Activated CD8-positive, alpha-beta T cell treated with anti-CD3 and anti-CD28 coated beads for 36 hours (primary cell): ENCODE data around the gene CMSS1. TPM values are rescaled to one million over a fixed set of nuclear protein-coding genes. Genes with fewer than 3 reads are reported as not detected.

Source experiments
- ATAC-seq: fragments of 200-7000 bp; cut with Tn5 transposase; one replicate; pipeline ENCODE4 v1.10.0; 2021; ENCODE audit warnings: mild to moderate bottlenecking, moderate library complexity
- CTCF ChIA-PET: fragments of 350-600 bp; sonication (Branson Sonifier 250); formaldehyde crosslinking; loops from one replicate; lab custom pipeline; 2021; ENCODE audit warnings: antibody characterized with exemption; lab: Charles Lee
- POLR2A ChIA-PET: fragments of 350-600 bp; sonication (Branson Sonifier 250); formaldehyde crosslinking; loops from one replicate; lab custom pipeline; 2021; ENCODE audit warnings: antibody characterized with exemption; lab: Charles Lee
- DNase-seq: peaks from one replicate; pipeline ENCODE4 v3.0.0-alpha.2; 2020
- H3K27ac Mint-ChIP-seq: one replicate; pipeline ENCODE4 v1.8.0; 2021; ENCODE audit warnings: mild to moderate bottlenecking, mixed read lengths
- H3K27me3 Mint-ChIP-seq: one replicate; pipeline ENCODE4 v1.8.0; 2021; ENCODE audit warnings: mixed read lengths
- H3K36me3 Mint-ChIP-seq: one replicate; pipeline ENCODE4 v1.8.0; 2021; ENCODE audit warnings: low read depth, mixed read lengths
- H3K4me1 Mint-ChIP-seq: one replicate; pipeline ENCODE4 v1.8.0; 2021; ENCODE audit warnings: low read depth, mixed read lengths
- H3K4me3 Mint-ChIP-seq: one replicate; pipeline ENCODE4 v1.8.0; 2021; ENCODE audit warnings: mild to moderate bottlenecking, moderate library complexity, mixed read lengths
- H3K9me3 Mint-ChIP-seq: one replicate; pipeline ENCODE4 v1.8.0; 2021; ENCODE audit warnings: mixed read lengths
- CTCF ChIP-seq: fragments of 200-600 bp; IDR thresholded peaks from one replicate; pipeline ENCODE4 v1.8.0; 2022; ENCODE audit warnings: antibody characterized with exemption, mild to moderate bottlenecking
- intact Hi-C: fragments of 100-400 bp; cut with micrococcal nuclease; formaldehyde crosslinking; loops from one replicate; pipeline ENCODE4 v1.10.0; 2022
- total RNA-seq, 2 experiments: library from RNA; stranded (reverse); gene quantifications; one replicate each; pipeline ENCODE4 v1.2.3, GENCODE V29; 2021

The CMSS1 gene
- total RNA-seq, 2 experiments from 2014 or later = 93.9 to 110 TPM

DNA sequence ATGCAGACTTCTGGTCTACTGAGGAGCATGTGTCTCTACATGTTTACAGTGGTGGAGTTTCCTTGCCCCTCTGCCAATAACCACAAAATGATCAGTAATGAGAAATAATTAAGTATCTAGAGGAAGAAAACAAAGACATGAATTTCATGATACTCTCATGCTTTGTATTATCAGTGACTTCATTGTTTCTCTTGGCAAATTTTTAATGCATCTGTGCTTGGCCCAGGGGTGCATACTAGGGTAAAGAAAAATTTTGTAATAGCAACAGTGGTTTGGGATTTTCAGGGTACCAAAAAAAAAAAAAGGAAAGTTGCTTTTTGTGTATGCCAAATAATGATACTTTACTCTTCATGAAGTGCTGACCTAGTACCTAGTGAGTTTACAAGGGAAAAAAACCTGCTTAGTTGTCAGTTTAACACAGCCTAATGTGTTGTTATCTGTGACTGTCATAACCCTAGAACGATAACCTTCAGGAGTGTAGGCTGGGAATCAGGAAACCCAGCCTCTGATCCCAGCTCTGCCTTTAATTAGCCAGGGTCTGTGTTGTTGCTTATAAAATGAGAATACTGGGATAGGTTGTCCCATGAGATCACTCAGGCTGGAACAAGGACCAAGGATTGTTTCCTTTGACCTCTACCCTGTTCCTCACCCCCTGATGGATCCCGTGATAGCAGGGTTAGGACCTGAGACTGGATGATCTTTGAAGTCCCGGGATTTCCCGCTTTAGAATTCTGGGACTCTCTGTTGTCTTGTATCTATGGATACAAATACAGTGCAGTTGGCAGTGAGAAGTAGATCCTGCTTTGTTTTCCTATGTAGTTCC is 117.5 kb downstream of the CMSS1 start:
- no peak for ATAC-seq
- Mint-ChIP-seq H3K27ac (no peak overlapping the region), H3K4me1 (peaks cover 27% of the 10 kb centered on the region), H3K9me3 (no peaks in the 10 kb centered on the region), H3K27me3 (no peaks in the 10 kb centered on the region), H3K4me3 (no peak overlapping the region), H3K36me3 (peaks cover 12% of the 10 kb centered on the region)
- ChIA-PET POLR2A (no interaction called here), CTCF (no interaction called here)
- no peak for TF ChIP-seq CTCF
- intact Hi-C loops = no loop called here
- no peak for DNase-seq

DNA sequence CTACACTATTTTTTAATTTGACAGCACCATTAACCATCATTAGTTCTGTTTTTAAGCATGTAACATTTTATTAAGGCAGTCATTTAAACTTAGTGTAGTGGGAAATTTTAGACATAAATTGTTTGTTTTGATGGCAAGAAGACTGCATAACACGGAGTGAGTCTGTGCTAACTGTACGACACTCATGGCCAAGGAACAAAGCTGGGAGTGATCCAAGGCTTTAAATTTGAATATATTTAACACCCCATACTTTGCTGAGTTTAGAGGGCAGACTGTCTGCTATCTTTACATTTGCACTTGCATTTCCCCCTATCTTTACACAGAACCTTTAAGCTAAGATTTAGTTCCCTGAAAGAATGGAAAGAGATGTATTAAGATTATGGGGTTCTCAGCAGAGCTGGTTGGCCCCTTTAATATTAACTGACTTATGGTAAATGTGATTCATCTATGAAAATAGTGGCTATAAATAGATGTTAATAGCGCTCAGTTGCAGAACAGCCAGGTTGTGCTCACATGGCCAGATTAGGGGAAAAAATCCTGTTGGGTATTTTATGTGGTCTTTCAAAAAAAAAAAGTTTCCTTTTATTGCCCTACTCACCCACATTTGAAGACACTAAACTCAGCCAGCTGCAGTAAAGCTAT is 120.7 kb downstream of the CMSS1 start:
- CTCF ChIA-PET = interaction anchor here (1.0 kb wide), 1 partner anchor 106 kb away, joined by 3 read pairs; no protein-coding TSS in a partner anchor
- POLR2A ChIA-PET = interaction anchor here (0.7 kb wide), 1 partner anchor 168 kb away, joined by 3 read pairs; no protein-coding TSS in a partner anchor
- no peak for DNase-seq
- intact Hi-C loops = no loop called here
- H3K27me3 Mint-ChIP-seq = no peaks in the 10 kb centered on the region
- TF ChIP-seq CTCF = no peak
- H3K27ac Mint-ChIP-seq = peak overlapping the region; percentile 7
- H3K4me3 Mint-ChIP-seq = no peak overlapping the region
- peaks cover 6% of the 10 kb centered on the region for H3K36me3 Mint-ChIP-seq
- H3K4me1 Mint-ChIP-seq = peaks cover 32% of the 10 kb centered on the region
- no peak for ATAC-seq
- no peaks in the 10 kb centered on the region for H3K9me3 Mint-ChIP-seq

DNA sequence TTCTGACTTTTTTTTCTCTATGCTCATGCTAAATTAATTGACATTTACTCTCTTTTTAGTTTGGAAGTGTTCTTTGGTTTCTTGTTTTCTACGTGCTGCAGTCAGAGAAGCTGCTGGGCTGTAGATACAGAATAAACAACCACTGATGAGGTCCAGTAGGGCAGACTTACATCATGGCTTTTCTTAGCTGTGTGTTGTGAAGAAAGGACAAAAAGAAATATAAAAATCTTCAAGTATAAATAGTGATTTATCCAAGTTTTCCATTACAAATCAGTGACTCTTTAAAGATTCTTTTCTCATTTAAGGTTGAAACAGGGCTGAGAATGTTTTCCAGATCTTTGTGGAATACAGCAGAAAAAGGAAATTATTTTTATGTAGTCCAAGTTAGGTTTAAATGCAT is 122.2 kb downstream of the CMSS1 start:
- intact Hi-C loops = no loop called here
- H3K27me3 Mint-ChIP-seq = no peaks in the 10 kb centered on the region
- peaks cover 32% of the 10 kb centered on the region for H3K4me1 Mint-ChIP-seq
- DNase-seq (no peak), ATAC-seq (no peak)
- ChIA-PET POLR2A (no interaction called here), CTCF (no interaction called here)
- H3K27ac Mint-ChIP-seq = peak overlapping the region; percentile 5
- H3K36me3 Mint-ChIP-seq = peaks cover 6% of the 10 kb centered on the region
- TF ChIP-seq CTCF = no peak
- H3K4me3 Mint-ChIP-seq = no peak overlapping the region
- H3K9me3 Mint-ChIP-seq = no peaks in the 10 kb centered on the region

DNA sequence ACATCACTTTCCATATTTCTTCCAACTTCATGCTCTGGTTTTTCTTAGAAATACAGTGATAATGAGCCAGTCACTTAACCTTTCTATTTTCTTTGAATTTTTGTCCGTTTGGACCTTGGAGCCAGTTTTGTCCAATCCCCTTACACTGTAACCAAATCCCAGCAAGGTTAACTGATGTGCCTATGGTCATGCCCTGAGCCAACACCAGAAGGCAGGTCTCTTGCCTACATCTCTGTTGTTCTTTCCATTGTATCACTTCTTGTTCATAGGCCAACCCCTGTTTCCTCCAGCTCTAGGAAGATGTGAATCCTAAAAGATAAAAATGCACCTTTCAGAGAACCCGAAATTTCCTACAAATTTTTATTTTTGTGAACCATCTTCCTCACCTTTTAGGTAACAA is 122.7 kb downstream of the CMSS1 start:
- no peak for TF ChIP-seq CTCF
- CTCF ChIA-PET = no interaction called here
- H3K36me3 Mint-ChIP-seq = peaks cover 6% of the 10 kb centered on the region
- intact Hi-C loops = no loop called here
- H3K27ac Mint-ChIP-seq = peak overlapping the region; percentile 5
- ATAC-seq (peak; percentile 29), DNase-seq (no peak)
- H3K4me1 Mint-ChIP-seq = peaks cover 32% of the 10 kb centered on the region
- POLR2A ChIA-PET = no interaction called here
- H3K9me3 Mint-ChIP-seq = no peaks in the 10 kb centered on the region
- no peaks in the 10 kb centered on the region for H3K27me3 Mint-ChIP-seq
- H3K4me3 Mint-ChIP-seq = no peak overlapping the region

- ChIA-PET POLR2A (no interaction called here), CTCF (no interaction called here)
- Mint-ChIP-seq H3K36me3 (peaks cover 5% of the 10 kb centered on the region), H3K27ac (no peak overlapping the region), H3K9me3 (no peaks in the 10 kb centered on the region), H3K4me1 (peaks cover 32% of the 10 kb centered on the region), H3K27me3 (no peaks in the 10 kb centered on the region), H3K4me3 (no peak overlapping the region)
- no peak for ATAC-seq
- no peak for DNase-seq
- intact Hi-C loops = no loop called here
- TF ChIP-seq CTCF = no peak
Measured at GRCh38 chr3:99941211-99941610, 123.5 kb downstream of the CMSS1 start.
